Measurements from ENCODE around the gene POMT1.

- TF ChIP-seq, protein P1, sequence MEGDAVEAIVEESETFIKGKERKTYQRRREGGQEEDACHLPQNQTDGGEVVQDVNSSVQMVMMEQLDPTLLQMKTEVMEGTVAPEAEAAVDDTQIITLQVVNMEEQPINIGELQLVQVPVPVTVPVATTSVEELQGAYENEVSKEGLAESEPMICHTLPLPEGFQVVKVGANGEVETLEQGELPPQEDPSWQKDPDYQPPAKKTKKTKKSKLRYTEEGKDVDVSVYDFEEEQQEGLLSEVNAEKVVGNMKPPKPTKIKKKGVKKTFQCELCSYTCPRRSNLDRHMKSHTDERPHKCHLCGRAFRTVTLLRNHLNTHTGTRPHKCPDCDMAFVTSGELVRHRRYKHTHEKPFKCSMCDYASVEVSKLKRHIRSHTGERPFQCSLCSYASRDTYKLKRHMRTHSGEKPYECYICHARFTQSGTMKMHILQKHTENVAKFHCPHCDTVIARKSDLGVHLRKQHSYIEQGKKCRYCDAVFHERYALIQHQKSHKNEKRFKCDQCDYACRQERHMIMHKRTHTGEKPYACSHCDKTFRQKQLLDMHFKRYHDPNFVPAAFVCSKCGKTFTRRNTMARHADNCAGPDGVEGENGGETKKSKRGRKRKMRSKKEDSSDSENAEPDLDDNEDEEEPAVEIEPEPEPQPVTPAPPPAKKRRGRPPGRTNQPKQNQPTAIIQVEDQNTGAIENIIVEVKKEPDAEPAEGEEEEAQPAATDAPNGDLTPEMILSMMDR (IDR thresholded peaks at IDR 0.05; ENCODE audit: low read depth, low read length): no peak
- TF ChIP-seq EZH2phosphoT487 (IDR thresholded peaks at IDR 0.05; ENCODE audit: low read depth): no peak
These were observed 17.5 kb upstream of the POMT1 start for GRCh38 chr9:131485206-131485605.
